Measurements from ENCODE around the gene HTR3B.
A peak's percentile ranks its signal among the peaks of the same experiment; 100 is the strongest.
"Not testable (repeated sequence)": the region's sequence is repeated elsewhere in the genome, so short reads cannot be mapped to it uniquely, and the experiment has no call there.

HTR3B gene

GRCh38 chr11:113904379-113905101 is at the start of gene HTR3B:
TSS of gene HTR3B (plus strand) at chr11:113904796. CDS start at chr11:113904934, 138 bp downstream.
- no peak for DNase-seq (ENCODE audit: low spot score)

GRCh38 chr11:113855803-113856202 is 48.8 kb upstream of the HTR3B start:
- no peak for DNase-seq (ENCODE audit: low spot score)

GRCh38 chr11:113856966-113857759 is 47.4 kb upstream of the HTR3B start:
- DNase-seq (ENCODE audit: low spot score), result no peak

GRCh38 chr11:113859665-113860064 is 44.9 kb upstream of the HTR3B start:
- no peak for DNase-seq (ENCODE audit: low spot score)

- DNase-seq (ENCODE audit: low spot score), result no peak
Observed at GRCh38 chr11:113862435-113862834, 42.2 kb upstream of the HTR3B start.

- no peak for DNase-seq (ENCODE audit: low spot score)
Observed at GRCh38 chr11:113864410-113864809, 40.2 kb upstream of the HTR3B start.

GRCh38 chr11:113865873-113866272 is 38.7 kb upstream of the HTR3B start:
- no peak for DNase-seq (ENCODE audit: low spot score)

GRCh38 chr11:113867843-113868503 is 36.6 kb upstream of the HTR3B start:
- no peak for DNase-seq (ENCODE audit: low spot score)

GRCh38 chr11:113871336-113871735 is 33.3 kb upstream of the HTR3B start:
- DNase-seq (ENCODE audit: low spot score), result no peak

GRCh38 chr11:113873236-113873626 is 31.4 kb upstream of the HTR3B start:
- DNase-seq (ENCODE audit: low spot score), result no peak

- DNase-seq (ENCODE audit: low spot score), result no peak
Observed at GRCh38 chr11:113874096-113874495, 30.5 kb upstream of the HTR3B start.

GRCh38 chr11:113874581-113875233 is 29.9 kb upstream of the HTR3B start:
- DNase-seq (ENCODE audit: low spot score), result no peak

- peak; percentile 98 for DNase-seq (ENCODE audit: low spot score)
Observed at GRCh38 chr11:113875234-113876073, 29.1 kb upstream of the HTR3B start, which contains the start of gene USP28. TSS of gene USP28 (minus strand) at chr11:113875572. CDS start at chr11:113875501, 71 bp downstream.

- no peak for DNase-seq (ENCODE audit: low spot score)
Observed at GRCh38 chr11:113876074-113876797, 28.4 kb upstream of the HTR3B start.

GRCh38 chr11:113876798-113877669 is 27.6 kb upstream of the HTR3B start:
- DNase-seq (ENCODE audit: low spot score), result no peak

GRCh38 chr11:113877670-113878055 is 26.9 kb upstream of the HTR3B start:
- DNase-seq (ENCODE audit: low spot score), result no peak

GRCh38 chr11:113879446-113879845 is 25.1 kb upstream of the HTR3B start:
- not testable (repeated sequence) for DNase-seq (ENCODE audit: low spot score)

GRCh38 chr11:113880971-113881370 is 23.6 kb upstream of the HTR3B start:
- no peak for DNase-seq (ENCODE audit: low spot score)

GRCh38 chr11:113881856-113882255 is 22.7 kb upstream of the HTR3B start:
- DNase-seq (ENCODE audit: low spot score), result no peak

Data from D341Med (cell line).